Measurements from ENCODE around the gene MERTK. TPM values are rescaled to one million over a fixed set of nuclear protein-coding genes. Genes with fewer than 3 reads are reported as not detected.

The MERTK gene
- total RNA-seq, 6 donors from 2014 or later: 15.5 to 141 (median 21.9) TPM

- H3K4me1 ChIP-seq: peaks cover 0 to 5% (median 1%) of the 10 kb centered on the region in 4 donors
- ATAC-seq (ENCODE audit: low FRiP score in 2 of 2) (no peak), DNase-seq (no peak)
- no peak overlapping the region for H3K4me3 ChIP-seq
- no peaks in the 10 kb centered on the region for H3K9me3 ChIP-seq
- peaks cover 5 to 50% (median 23%) of the 10 kb centered on the region in 4 donors for H3K36me3 ChIP-seq
- H3K27ac ChIP-seq: no peak overlapping the region
- 74 to 89% methylated on average over 2 of the region's 2 CpGs for WGBS, 2 donors
- H3K27me3 ChIP-seq: no peaks in the 10 kb centered on the region
- TF ChIP-seq POLR2AphosphoS5 (IDR thresholded peaks at IDR 0.05) (no peak), EP300 (IDR thresholded peaks at IDR 0.05) (no peak), CTCF (IDR thresholded peaks at IDR 0.05) (no peak), POLR2A (IDR thresholded peaks at IDR 0.05) (no peak)
Observed at GRCh38 chr2:112007493-112007892, 109.1 kb downstream of the MERTK start.

GRCh38 chr2:112008910-112009485 lies 110.6 kb downstream of the MERTK start:
- 82 to 85% methylated on average over 2 of the region's 2 CpGs for WGBS, 2 donors
- Histone ChIP-seq H3K4me1 (peaks cover 0 to 5% (median 1%) of the 10 kb centered on the region in 4 donors), H3K4me3 (no peak overlapping the region), H3K27me3 (no peaks in the 10 kb centered on the region), H3K36me3 (peaks cover 5 to 48% (median 22%) of the 10 kb centered on the region in 4 donors), H3K27ac (no peak overlapping the region), H3K9me3 (no peaks in the 10 kb centered on the region)
- TF ChIP-seq EP300 (IDR thresholded peaks at IDR 0.05): no peak
- ATAC-seq (ENCODE audit: low FRiP score in 2 of 2): no peak
- DNase-seq: no peak

GRCh38 chr2:112010751-112011150 lies 112.3 kb downstream of the MERTK start:
- peak in 1 of 2 donors; percentile 68 for DNase-seq
- Histone ChIP-seq H3K9me3 (no peaks in the 10 kb centered on the region), H3K27ac (peak overlapping the region in 1 of 4 donors; percentile 17), H3K4me3 (no peak overlapping the region), H3K4me1 (peaks cover 0 to 5% (median 1%) of the 10 kb centered on the region in 4 donors), H3K36me3 (peaks cover 5 to 47% (median 22%) of the 10 kb centered on the region in 4 donors), H3K27me3 (no peaks in the 10 kb centered on the region)
- peak; percentile 17 to 52 for ATAC-seq (ENCODE audit: low FRiP score in 2 of 2)
- 81 to 88% methylated on average over 10 of the region's 10 CpGs for WGBS, 2 donors
- no peak for TF ChIP-seq EP300 (IDR thresholded peaks at IDR 0.05)
- peak; percentile 29 to 36 for TF ChIP-seq POLR2AphosphoS5 (IDR thresholded peaks at IDR 0.05)
- no peak for TF ChIP-seq POLR2A (IDR thresholded peaks at IDR 0.05)

- Histone ChIP-seq H3K9me3 (no peaks in the 10 kb centered on the region), H3K4me1 (peaks cover 0 to 5% (median 0%) of the 10 kb centered on the region in 4 donors), H3K36me3 (peaks cover 5 to 47% (median 22%) of the 10 kb centered on the region in 4 donors), H3K27ac (no peak overlapping the region), H3K4me3 (no peak overlapping the region), H3K27me3 (no peaks in the 10 kb centered on the region)
- no peak for TF ChIP-seq POLR2AphosphoS5 (IDR thresholded peaks at IDR 0.05)
- no peak for TF ChIP-seq EP300 (IDR thresholded peaks at IDR 0.05)
- no peak for ATAC-seq (ENCODE audit: low FRiP score in 2 of 2)
- no peak for DNase-seq
- WGBS, 2 donors: 75 to 87% methylated on average over 5 of the region's 5 CpGs
Observed at GRCh38 chr2:112012556-112012955, 114.1 kb downstream of the MERTK start.

GRCh38 chr2:112018846-112019245 lies 120.4 kb downstream of the MERTK start:
- ATAC-seq (ENCODE audit: low FRiP score in 2 of 2) (no peak), DNase-seq (no peak)
- no peak overlapping the region for H3K27ac ChIP-seq
- no peak overlapping the region for H3K4me3 ChIP-seq
- TF ChIP-seq POLR2AphosphoS5 (IDR thresholded peaks at IDR 0.05): no peak
- no peak for TF ChIP-seq EP300 (IDR thresholded peaks at IDR 0.05)
- no peak for TF ChIP-seq POLR2A (IDR thresholded peaks at IDR 0.05)
- H3K27me3 ChIP-seq: no peaks in the 10 kb centered on the region
- 90 to 96% methylated on average over 8 of the region's 8 CpGs for WGBS, 2 donors
- no peaks in the 10 kb centered on the region for H3K9me3 ChIP-seq
- no peaks in the 10 kb centered on the region for H3K4me1 ChIP-seq
- peaks cover 0 to 7% (median 3%) of the 10 kb centered on the region in 4 donors for H3K36me3 ChIP-seq

GRCh38 chr2:112019569-112019982 lies 121.2 kb downstream of the MERTK start:
- TF ChIP-seq EP300 (IDR thresholded peaks at IDR 0.05): no peak
- no peak for TF ChIP-seq POLR2AphosphoS5 (IDR thresholded peaks at IDR 0.05)
- TF ChIP-seq CTCF (IDR thresholded peaks at IDR 0.05): no peak
- TF ChIP-seq POLR2A (IDR thresholded peaks at IDR 0.05): no peak
- no peaks in the 10 kb centered on the region for H3K27me3 ChIP-seq
- 55 to 70% methylated on average over 4 of the region's 4 CpGs for WGBS, 2 donors
- H3K4me1 ChIP-seq: no peaks in the 10 kb centered on the region
- DNase-seq: no peak
- ATAC-seq (ENCODE audit: low FRiP score in 2 of 2): peak; percentile 9 to 22
- H3K36me3 ChIP-seq: peaks cover 0 to 7% (median 4%) of the 10 kb centered on the region in 4 donors
- no peaks in the 10 kb centered on the region for H3K9me3 ChIP-seq
- no peak overlapping the region for H3K4me3 ChIP-seq
- no peak overlapping the region for H3K27ac ChIP-seq

- Histone ChIP-seq H3K9me3 (no peaks in the 10 kb centered on the region), H3K4me1 (no peaks in the 10 kb centered on the region), H3K36me3 (peaks cover 0 to 7% (median 4%) of the 10 kb centered on the region in 4 donors), H3K4me3 (no peak overlapping the region), H3K27me3 (no peaks in the 10 kb centered on the region), H3K27ac (no peak overlapping the region)
- TF ChIP-seq POLR2A (IDR thresholded peaks at IDR 0.05) (no peak), EP300 (IDR thresholded peaks at IDR 0.05) (no peak), POLR2AphosphoS5 (IDR thresholded peaks at IDR 0.05) (no peak), CTCF (IDR thresholded peaks at IDR 0.05) (peak in 1 of 6 experiments; percentile 6)
- WGBS, 2 donors: 83 to 88% methylated on average over 1 to 3 of the region's 3 CpGs
- DNase-seq: no peak
- ATAC-seq (ENCODE audit: low FRiP score in 2 of 2): no peak
Observed at GRCh38 chr2:112020561-112020960, 122.2 kb downstream of the MERTK start.
